ENCODE results near the gene MPC1L.
A peak's percentile ranks its signal among the peaks of the same experiment; 100 is the strongest.

Gene MPC1L

DNA sequence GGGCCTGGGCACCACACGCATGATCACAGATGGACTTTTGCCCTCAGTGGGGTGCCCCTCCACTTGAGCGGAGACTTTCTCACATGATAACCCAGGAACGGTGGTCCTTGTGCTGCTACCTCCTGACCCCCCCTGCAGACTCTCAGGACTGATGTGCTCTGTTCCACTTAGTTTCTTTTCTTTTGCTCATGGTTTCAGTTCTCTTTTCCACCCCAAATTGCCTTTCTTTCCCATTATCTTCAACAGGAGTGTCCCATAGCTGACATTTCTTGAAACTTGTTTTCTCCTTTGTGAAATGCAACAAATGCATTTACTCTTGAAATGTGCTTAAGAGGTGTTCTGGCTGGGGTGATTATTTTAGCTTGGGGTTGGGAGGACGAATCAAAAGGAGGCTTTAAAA, 9.0 kb downstream of the MPC1L start:
- DNase-seq, result no peak

DNA sequence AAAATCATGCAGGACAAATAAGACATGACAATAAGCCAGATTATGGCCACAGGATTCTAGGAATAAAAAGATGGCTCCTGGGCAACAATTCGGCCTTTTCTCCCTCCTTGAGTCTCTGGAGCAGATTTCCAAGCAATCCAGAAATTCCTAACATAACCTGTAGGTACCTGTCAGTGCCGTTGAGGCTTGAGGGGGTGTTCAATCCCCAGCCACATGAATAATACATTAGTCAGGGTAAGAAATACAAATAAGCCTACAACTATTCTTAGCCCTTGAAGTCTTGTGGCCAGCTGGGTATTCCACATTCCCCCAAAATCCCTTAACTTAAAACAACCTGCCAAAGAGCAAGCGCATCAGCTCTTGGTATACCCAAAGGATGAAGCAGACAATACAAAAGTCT, 14.5 kb downstream of the MPC1L start:
- DNase-seq, result no peak

DNA sequence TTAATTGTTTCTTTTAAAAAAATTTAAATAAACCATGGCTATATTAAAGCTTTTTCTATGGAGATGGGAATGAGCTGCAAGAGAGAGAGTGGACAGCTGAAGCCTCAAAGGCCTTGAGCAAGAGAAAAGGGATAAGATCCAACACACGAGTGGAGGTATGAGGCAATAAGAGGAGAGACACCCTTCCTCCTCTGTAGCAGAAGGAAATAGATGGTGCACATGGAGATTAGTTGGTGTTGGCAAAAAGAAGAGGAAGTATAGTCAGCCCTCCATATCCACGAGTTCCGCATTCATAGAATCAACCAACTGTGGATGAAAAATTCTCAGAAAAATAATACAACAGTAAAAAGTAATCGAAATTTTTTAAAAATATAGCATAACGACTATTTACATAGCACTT, 20.9 kb downstream of the MPC1L start:
- DNase-seq, result no peak

DNA sequence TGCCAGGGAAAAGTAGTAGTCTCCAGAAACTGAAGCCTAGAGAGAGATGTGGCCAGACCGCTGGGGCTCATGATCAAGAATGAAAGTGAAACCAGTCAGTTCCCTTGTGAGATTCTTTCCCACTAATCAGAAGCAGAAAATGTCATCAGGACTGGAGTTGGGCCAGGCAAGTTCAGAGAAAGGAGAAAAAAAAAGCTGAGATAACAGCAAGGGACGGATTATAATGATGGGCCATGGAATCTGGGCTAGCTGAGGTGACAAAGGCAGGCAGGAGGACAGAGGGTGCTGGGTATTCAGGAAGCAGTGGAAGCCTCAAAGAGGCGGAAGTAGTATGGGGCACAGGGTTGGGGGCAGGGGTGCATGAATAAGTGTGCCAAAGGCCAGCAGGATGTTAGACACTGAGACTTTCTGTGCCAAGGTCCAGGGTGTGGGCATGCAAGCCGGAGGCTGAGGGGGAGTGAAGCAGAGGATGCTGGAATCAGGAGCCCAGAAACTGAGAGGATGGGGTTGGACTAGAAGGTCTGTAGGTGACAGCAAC, 21.7 kb downstream of the MPC1L start:
- no peak for DNase-seq

DNA sequence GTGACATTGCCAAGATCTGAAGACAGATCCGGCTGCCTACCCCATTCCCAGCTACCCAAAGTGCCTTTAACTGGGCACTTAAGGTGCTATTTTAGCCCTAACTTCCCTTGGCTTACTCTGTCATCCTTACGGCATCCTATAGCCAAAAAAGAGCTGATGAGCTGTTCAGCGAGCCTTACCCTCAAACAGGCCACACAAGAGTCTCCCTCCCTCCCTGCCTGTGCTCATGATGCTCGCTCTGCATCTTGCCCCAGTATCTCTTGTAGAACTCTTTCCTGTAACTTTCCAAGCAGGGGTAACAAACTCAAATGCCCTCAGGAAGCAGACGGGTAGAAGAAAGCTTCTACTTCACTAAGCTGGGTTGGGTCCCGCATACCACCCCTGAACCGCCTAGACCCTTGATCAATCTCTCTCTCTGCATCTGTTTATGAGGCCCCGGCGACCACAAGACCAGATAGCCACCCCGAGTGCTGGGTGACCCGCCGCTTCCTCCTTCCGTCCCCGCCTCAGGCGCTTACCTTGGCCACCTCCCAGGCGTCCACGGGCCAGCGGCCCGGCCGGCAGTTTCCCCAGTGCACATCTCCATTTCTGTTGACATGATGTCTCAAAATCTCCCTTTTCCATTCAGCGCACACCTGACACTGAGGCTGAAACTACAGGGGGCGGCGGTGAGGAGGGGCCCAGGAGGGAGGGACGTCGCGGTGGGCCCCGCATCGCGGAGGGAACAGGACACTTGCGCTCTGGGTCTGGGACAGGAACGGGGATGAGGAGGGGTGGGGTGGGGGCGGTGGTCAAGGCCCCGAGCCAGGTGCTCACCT, 23.5 kb downstream of the MPC1L start:
- peak; percentile 34 for DNase-seq

DNA sequence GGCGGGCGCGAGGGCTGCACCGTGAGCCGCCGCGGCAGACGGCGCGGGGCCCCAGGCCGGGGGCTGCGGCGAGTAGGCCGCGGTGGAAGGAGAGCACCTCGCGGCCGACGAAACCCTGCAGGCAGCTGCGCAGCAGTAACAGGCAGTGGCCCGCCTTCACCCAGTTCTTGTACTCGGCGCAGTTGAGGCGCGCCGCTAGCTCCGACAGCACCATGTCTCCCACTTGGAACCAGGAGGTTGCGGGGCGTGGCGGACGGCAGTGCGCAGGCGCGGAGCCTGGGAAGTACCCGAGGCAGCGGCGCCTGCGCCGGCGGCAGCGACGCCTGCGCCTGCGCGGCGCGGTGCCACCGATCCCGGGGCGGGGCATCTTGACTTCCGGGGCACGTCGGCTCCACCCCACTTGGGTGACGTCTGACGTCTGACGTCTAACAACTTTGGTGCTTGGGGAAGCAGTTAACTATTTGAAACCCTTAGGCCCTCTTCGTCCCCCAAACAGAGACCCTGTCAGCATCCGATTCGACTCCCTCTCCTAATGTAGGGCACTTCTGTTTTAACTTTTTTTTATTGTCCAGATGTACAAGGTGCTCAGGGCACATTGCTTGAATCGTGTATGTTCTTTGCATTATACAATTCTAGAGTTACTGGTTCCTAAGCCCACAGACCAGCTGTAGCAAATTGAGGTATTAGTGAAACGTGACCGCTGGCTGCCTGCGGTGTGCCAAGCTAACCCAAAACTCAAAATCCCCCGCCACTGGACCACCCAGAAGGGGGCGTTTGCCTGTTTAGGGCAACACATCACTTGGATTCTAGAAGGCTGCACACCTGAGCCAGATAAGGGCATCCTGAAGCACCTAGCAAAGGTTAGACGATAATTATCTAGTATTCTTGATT, 24.3 kb downstream of the MPC1L start, which contains the start of gene CXorf38:
Gene CXorf38, minus strand, starts transcription at position 255 of the 891 bp plus-strand sequence. Its CDS starts 41 bp downstream, at position 214.
- peak; percentile 83 for DNase-seq

DNA sequence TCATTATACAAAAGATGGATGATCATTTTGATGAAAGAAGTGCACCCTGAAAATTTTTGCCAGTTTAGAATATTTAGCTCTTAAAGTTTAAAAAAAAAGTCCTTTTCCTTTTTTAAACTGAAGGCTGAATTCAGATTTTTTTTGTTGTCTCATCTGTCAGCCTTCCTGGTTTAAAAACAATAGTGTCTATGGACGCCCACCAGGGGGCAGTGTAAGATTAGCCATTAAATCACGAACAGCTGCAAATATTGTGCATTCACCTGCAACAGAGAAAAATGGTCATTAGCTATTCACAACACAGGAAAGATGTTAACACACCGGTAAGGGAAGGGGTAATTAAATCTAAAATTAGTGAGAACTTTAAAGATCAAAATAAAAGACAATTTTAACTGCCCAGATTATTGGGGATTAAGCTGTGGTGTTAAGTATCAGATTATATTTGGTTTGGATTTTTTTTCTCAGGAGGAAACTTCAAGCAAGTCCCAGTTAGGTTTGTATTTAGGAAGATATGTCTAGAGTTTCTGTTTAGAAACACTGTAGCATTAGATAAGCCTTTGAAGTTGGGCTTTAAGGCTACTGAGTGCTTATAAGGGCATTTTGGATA, 28.5 kb downstream of the MPC1L start:
- DNase-seq, result peak; percentile 42

DNA sequence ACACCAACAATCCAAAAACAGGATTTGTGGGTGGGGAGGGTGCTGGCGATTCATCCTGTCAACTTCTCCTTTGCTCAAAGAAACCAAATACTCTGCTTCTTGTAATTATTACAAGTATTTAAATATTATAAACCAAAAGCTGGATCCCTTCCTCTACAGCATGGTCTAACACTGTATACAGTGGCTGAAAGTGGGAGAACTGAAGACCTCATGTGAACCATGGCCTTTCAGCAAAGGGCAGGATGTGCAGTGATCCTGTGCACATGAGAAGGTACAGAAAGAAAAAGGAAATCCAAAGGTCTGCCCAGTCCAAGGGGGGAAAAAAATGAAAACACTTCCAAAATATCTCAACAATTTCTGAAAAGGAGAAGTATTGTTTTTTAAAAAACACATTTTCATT, 29.4 kb downstream of the MPC1L start:
- no peak for DNase-seq

DNA sequence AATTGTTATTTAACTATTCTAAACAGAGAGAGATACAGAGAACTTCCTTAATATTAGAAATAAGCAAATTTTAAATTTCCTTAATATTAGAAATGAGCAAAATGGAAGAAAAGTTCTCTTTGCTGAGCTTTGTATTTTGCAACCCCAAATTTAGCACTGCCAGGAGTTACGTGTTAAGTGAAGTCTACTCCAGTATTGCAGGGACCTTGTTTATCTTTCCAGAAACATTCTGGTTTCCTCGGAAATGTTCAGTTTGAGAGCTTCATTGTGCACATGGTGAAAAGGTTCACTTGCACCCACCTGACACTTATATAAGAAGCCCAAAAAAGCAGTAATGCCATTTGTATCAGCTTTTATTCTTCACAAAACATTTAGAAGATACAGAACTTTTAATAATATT, 30.3 kb downstream of the MPC1L start:
- no peak for DNase-seq

DNA sequence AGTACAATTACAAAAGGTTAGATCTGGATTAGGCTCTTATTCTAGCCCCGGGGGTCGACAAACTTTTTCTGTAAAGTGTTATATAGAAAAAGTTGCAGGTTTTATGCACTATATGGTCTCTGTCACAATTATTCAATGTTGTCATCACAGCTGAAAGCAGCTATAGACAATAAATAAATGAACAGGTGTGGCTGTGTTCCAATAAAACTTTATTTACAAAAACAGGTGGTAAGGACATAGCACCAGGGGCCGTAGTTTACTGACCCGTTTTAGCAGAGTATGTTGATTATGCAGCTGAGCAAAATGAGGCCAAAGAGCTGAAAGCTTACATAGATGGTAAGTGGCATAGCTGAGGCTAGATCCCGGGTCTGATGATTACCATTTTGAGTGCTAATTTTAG, 37.2 kb downstream of the MPC1L start:
- DNase-seq, result no peak

DNA sequence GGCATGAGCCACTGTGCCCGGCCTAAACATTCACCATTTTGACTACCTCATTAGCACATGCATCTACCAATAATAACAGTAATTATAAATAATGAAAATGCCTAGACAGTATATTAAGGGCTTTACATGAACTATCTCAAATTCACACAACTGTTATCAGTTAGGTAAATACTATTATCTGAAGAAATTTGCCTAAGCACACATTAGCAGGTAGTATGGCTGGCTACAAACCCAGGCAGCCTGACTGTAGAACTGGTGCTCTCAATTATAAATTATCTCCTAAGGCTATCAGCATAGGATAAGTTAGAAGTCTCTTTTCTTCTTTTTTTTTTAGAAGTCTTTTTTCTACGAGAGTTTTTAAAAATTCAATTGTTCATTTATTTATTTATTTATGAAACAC, 38.3 kb downstream of the MPC1L start:
- no peak for DNase-seq

DNA sequence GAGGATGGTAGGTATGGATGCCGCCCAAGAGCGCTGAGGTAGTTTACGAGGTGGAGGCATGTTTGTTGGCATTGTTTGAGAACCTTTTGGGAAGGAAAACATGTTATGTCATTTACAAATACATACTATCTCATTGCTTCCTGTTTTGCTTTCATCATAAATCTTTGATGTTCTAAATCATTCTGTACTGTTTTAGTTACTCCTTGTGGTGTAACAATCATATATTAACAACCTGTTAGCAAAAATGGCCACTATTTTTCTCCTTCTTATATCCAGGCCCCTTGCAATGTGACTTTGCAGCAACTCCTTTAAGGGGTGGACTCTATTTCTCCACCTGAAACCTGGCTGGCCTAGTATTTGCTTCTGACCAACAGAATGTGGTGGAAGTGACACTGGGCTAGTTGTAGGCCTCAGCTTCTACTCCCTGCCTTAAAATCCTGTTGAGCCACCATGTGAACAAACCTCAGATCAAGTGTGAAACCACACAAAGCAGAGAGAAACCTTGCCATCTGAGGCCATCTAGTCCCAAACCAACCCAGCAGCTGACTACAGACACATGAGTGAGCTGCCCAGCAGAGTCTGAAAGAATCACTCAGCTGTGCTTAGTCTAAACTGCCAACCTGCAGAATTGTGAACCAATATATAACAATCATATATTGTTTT, 40.0 kb downstream of the MPC1L start:
- no peak for DNase-seq

DNA sequence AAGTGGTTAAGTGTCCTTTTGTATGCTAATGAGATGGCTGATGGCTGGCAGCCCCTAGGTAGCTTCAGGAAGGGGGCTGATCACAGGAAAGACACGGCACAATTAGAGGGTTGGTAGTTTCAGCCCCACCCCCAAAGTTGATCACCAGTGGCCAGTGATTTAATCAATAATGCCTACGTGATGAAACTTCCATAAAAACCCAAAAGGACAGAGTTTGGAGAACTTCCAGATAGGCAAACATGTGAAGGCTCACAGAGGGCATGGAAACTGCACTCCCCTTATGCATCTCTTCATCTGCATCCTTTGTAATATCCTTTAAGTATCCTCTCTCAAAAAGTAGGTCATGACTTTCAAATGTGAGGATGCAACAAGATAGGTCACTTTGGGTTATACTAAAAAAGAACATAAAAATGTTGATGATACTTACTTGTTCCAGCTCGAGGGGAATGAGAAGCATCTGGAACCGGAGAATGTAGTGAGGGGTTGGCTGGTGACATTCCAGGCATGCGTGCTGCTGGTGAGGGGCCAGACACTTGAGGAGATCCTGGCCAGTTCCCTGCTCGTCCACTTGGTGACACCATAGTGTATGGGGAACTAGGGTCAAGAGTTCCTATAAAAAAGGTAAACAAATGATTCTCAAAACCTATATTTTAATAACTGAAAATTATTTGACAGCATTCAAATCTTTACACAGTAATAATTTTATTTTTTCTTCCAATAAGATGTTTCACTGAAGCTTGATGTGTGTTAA, 40.8 kb downstream of the MPC1L start:
- DNase-seq, result no peak

DNA sequence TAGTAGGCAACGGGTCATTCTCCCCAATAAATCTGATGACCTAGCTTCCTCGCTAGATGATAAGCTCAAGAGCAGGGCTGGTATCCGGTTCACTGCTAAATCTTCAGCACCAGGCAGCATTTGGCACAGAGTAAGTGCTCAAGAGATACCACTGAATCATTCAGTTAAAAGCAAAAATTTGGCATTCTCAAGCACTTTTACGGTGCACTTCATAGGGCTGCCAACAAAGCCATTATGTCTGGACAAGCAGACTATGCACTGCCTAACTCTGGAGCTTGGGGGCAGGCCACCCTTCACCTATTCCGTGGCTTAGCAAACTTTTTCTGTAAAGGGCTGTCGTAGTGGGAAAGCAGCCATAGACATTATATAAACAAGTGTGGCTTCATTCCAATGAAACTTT, 47.9 kb downstream of the MPC1L start:
- no peak for DNase-seq
